ENCODE measurements around the gene QRFP.

The QRFP gene

GRCh38 chr9:130890870-130891687 is 5.5 kb downstream of the QRFP start:
- no peak for DNase-seq (ENCODE audit: low read depth in 2 of 2, low spot score in 1 of 2)

- DNase-seq (ENCODE audit: low read depth in 2 of 2, low spot score in 1 of 2): no peak
These were observed 6.5 kb downstream of the QRFP start for GRCh38 chr9:130890124-130890523.

DNA sequence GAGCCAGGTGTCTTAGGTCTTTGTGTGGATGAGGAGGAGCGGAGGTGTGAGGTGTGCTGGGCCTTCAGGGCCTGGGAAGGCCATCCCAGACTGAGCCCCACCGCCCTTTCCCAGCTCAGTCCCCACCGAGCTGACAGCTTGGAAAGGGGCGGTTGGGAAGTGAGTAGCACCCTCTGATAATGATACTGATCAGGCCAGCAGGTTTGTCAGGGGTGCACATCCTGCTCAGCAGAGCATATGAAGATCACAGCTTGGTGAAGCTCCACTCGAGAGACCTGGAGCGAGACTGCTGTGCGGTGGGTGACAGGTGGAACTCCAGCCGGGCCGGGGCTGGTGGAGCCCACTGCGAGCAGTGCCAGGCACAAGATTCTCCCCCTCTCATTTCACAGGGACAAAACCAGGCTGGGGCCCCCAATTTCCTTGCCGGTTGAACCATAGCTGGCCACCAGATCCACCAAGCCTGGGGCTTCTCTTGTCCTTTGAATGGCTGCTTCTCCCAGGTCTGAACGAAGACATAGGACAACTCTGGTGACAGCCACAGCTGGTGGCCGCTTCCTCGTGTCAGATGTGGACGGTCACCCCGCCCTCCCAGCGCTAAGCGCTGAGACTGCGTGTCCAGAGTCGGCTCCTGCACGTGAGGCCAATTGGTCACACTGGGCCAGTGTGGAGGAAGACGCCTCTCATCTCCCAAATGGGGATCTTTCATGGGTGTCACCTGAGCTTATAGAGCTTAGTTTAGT is 8.3 kb downstream of the QRFP start:
- DNase-seq (ENCODE audit: low read depth in 2 of 2, low spot score in 1 of 2): no peak

DNA sequence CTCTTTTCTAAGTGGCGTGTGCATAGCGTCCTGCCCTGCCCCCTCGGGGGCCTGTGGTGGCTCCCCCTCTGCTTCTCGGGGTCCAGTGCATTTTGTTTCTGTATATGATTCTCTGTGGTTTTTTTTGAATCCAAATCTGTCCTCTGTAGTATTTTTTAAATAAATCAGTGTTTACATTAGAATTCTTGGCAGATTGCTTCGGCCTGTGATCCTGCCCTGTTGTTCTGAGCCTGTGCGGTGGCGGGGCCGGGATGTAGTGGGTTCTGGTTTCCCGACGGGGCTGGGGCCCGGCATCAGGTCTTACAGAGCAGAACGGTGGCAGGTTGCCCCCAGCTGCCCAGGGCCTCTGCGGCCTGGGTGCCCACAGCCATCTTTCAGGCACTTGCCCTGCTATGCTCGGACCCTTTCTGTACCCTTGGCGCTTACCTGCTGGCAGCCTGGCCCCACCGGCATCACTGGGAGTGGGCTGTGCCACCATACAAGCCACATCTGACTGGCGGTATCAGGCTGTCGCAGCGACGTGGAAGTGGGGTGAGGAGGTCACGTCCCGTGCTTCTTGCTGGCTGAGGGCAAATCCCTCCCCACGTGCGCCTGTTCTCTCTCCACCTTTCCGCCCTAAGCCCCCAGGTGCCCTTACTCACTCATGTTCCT is 9.0 kb downstream of the QRFP start:
- DNase-seq (ENCODE audit: low read depth in 2 of 2, low spot score in 1 of 2): no peak

- no peak for DNase-seq (ENCODE audit: low read depth in 2 of 2, low spot score in 1 of 2)
These were observed 9.6 kb downstream of the QRFP start for GRCh38 chr9:130886981-130887380.

- DNase-seq (ENCODE audit: low read depth in 2 of 2, low spot score in 1 of 2): no peak
These were observed 10.9 kb downstream of the QRFP start for GRCh38 chr9:130885484-130886375.

GRCh38 chr9:130884542-130885483 is 11.8 kb downstream of the QRFP start:
- no peak for DNase-seq (ENCODE audit: low read depth in 2 of 2, low spot score in 1 of 2)

DNA sequence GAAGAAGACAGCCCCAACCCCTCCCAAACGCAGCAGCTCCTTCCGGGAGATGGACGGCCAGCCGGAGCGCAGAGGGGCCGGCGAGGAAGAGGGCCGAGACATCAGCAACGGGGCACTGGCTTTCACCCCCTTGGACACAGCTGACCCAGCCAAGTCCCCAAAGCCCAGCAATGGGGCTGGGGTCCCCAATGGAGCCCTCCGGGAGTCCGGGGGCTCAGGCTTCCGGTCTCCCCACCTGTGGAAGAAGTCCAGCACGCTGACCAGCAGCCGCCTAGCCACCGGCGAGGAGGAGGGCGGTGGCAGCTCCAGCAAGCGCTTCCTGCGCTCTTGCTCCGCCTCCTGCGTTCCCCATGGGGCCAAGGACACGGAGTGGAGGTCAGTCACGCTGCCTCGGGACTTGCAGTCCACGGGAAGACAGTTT is 12.5 kb downstream of the QRFP start:
- DNase-seq (ENCODE audit: low read depth in 2 of 2, low spot score in 1 of 2): no peak

DNA sequence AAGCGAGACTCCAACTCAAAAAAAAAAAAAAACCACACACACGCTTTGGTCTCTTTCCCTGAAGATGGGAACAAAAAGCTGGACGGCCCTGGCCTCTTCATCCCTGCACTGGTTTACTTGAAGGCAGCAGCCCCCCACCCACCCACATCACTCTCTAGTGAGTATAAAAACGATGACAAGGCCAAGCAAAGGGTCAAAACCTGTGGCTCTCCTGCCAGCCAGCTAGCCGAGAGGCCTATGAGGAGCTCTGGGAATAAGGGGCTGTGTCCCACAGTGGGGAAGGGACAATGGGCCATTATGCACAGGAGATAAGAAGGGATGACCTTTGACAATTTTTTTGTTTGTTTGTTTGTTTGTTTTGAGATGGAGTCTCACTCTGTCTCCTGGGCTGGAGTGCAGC is 13.1 kb downstream of the QRFP start:
- no peak for DNase-seq (ENCODE audit: low read depth in 2 of 2, low spot score in 1 of 2)

GRCh38 chr9:130882696-130883225 is 13.9 kb downstream of the QRFP start:
- no peak for DNase-seq (ENCODE audit: low read depth in 2 of 2, low spot score in 1 of 2)

DNA sequence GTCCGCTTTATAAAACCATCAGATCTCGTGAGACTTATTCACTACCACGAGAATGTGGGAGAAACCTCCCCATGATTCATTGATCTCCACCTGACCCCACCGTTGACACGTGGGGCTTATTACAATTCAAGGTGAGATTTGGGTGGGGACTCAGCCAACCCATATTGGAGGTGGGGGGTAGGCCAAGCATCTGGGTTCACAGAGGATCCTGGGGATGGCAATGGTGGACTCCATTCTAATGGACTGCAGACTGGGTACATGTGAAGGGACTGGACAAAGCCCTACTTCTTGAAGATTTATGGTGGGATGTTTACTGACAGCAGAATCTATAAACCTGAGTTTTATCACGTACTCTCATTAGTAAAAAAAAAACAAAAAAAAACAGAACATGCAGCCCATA is 15.1 kb downstream of the QRFP start:
- DNase-seq (ENCODE audit: low read depth in 2 of 2, low spot score in 1 of 2): no peak

- DNase-seq (ENCODE audit: low read depth in 2 of 2, low spot score in 1 of 2): no peak
These were observed 15.9 kb downstream of the QRFP start for GRCh38 chr9:130880599-130881220.

- no peak for DNase-seq (ENCODE audit: low read depth in 2 of 2, low spot score in 1 of 2)
These were observed 16.7 kb downstream of the QRFP start for GRCh38 chr9:130879863-130880411.

GRCh38 chr9:130878295-130878694 is 18.3 kb downstream of the QRFP start:
- DNase-seq (ENCODE audit: low read depth in 2 of 2, low spot score in 1 of 2): no peak

DNA sequence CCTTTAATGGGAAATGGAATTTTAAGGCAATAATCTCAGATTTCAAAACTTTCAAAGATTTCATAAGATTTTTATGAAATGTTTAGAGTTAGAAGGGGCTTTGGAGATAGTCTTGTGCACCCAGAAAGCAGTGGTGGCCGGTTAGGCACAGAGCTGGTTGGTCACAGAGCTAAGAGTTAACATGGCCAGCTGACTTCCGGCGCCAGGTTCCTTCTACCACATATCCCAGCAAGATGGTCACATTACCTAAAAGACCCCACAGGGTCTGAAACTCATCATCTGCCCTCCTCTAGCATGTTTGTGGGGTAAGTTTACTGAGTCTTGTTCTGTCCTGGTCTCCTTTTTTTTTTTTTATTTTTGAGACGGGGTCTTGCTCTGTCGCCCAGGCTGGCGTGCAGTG is 19.3 kb downstream of the QRFP start:
- no peak for DNase-seq (ENCODE audit: low read depth in 2 of 2, low spot score in 1 of 2)

GRCh38 chr9:130874783-130875182 is 21.8 kb downstream of the QRFP start:
- no peak for DNase-seq (ENCODE audit: low read depth in 2 of 2, low spot score in 1 of 2)

GRCh38 chr9:130873966-130874365 is 22.6 kb downstream of the QRFP start:
- DNase-seq (ENCODE audit: low read depth in 2 of 2, low spot score in 1 of 2): no peak

- DNase-seq (ENCODE audit: low read depth in 2 of 2, low spot score in 1 of 2): no peak
These were observed 23.6 kb downstream of the QRFP start for GRCh38 chr9:130872912-130873503.

- no peak for DNase-seq (ENCODE audit: low read depth in 2 of 2, low spot score in 1 of 2)
These were observed 24.1 kb downstream of the QRFP start for GRCh38 chr9:130872508-130872907.

All from stimulated activated CD8-positive, alpha-beta memory T cell treated with anti-CD3 and anti-CD28 coated beads, Interleukin-4, amount 100 ng/mL, for 4 hours (primary cell).